ENCODE data around the gene CYP3A4.
"Not testable (repeated sequence)": the region's sequence is repeated elsewhere in the genome, so short reads cannot be mapped to it uniquely, and the experiment has no call there.

The CYP3A4 gene

GRCh38 chr7:99786726-99787335 lies 2.8 kb upstream of the CYP3A4 start:
- H2AK5ac ChIP-seq (ENCODE audit: low read length) = no peak overlapping the region
- H4K8ac ChIP-seq (ENCODE audit: low read depth, low read length) = no peak overlapping the region
- no peaks in the 10 kb centered on the region for H3K4me1 ChIP-seq (ENCODE audit: control insufficient read depth, low read depth, low read length)
- no peaks in the 10 kb centered on the region for H3K36me3 ChIP-seq (ENCODE audit: control insufficient read depth, insufficient read depth, low read length)
- no CpG with 5 or more reads among the region's 3 CpGs for WGBS (ENCODE audit: extremely low coverage, insufficient coverage, low lambda C conversion rate)
- no peak overlapping the region for H3K4me3 ChIP-seq (ENCODE audit: low read length)
- H3K56ac ChIP-seq (ENCODE audit: low read length) = no peak overlapping the region
- no peak for DNase-seq
- H3K79me2 ChIP-seq (ENCODE audit: control insufficient read depth, insufficient read depth, low read length) = no peaks in the 10 kb centered on the region
- no peak overlapping the region for H4K5ac ChIP-seq (ENCODE audit: low read length)
- no peak overlapping the region for H3K4me2 ChIP-seq (ENCODE audit: low read length)
- H2BK15ac ChIP-seq (replicated peaks; ENCODE audit: low read depth) = no peak overlapping the region
- no peak overlapping the region for H2BK5ac ChIP-seq (ENCODE audit: low read length)
- no peak overlapping the region for H2BK120ac ChIP-seq (ENCODE audit: low read depth, low read length)
- no peak overlapping the region for H3K9ac ChIP-seq (ENCODE audit: low read length)
- no peaks in the 10 kb centered on the region for H3K79me1 ChIP-seq (ENCODE audit: low read length)
- no peak overlapping the region for H3K23ac ChIP-seq (ENCODE audit: low read length)
- no peaks in the 10 kb centered on the region for H3K27me3 ChIP-seq (ENCODE audit: insufficient read depth, low read length, poor library complexity)
- H3K27ac ChIP-seq (ENCODE audit: low read depth, low read length) = no peak overlapping the region
- no peak overlapping the region for H3K4ac ChIP-seq (ENCODE audit: low read depth, low read length)
- no peak overlapping the region for H3K18ac ChIP-seq (ENCODE audit: low read length)

DNA sequence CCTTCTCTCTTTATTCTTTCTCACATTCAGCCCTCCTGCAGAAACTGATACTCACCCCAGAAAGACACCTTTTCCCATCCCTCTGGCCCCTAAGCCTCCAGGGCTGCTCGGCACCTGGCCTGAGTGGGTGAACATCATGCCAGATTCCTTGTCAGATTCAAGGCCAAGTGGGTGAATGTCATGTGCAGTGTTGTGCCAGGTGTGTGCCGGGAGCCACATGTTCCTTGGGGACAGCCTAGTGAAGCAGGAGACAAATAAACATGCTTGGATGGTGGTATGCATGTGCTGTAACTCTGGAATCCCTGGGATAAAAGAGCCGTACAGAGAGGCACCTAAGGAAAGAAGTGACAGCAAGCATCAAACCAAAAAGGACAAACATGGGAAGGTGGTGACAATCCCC lies 1.7 kb upstream of the CYP3A4 start:
- not testable (repeated sequence) for H3K9ac ChIP-seq (ENCODE audit: low read length); H3K27me3 ChIP-seq (ENCODE audit: insufficient read depth, low read length, poor library complexity); H2AK5ac ChIP-seq (ENCODE audit: low read length); H3K79me1 ChIP-seq (ENCODE audit: low read length); H3K4me1 ChIP-seq (ENCODE audit: control insufficient read depth, low read depth, low read length); H3K4me3 ChIP-seq (ENCODE audit: low read length); H4K5ac ChIP-seq (ENCODE audit: low read length); H2BK5ac ChIP-seq (ENCODE audit: low read length); H3K23ac ChIP-seq (ENCODE audit: low read length); H3K4ac ChIP-seq (ENCODE audit: low read depth, low read length); H3K36me3 ChIP-seq (ENCODE audit: control insufficient read depth, insufficient read depth, low read length); H3K79me2 ChIP-seq (ENCODE audit: control insufficient read depth, insufficient read depth, low read length); H3K27ac ChIP-seq (ENCODE audit: low read depth, low read length); H2BK120ac ChIP-seq (ENCODE audit: low read depth, low read length); H2BK15ac ChIP-seq (replicated peaks; ENCODE audit: low read depth); H3K4me2 ChIP-seq (ENCODE audit: low read length); DNase-seq; H3K18ac ChIP-seq (ENCODE audit: low read length); H3K56ac ChIP-seq (ENCODE audit: low read length); H4K8ac ChIP-seq (ENCODE audit: low read depth, low read length)
- WGBS (ENCODE audit: extremely low coverage, insufficient coverage, low lambda C conversion rate) = no CpG with 5 or more reads among the region's 3 CpGs

- Histone ChIP-seq H3K79me1 (ENCODE audit: low read length) (no peaks in the 10 kb centered on the region), H3K4me3 (ENCODE audit: low read length) (no peak overlapping the region), H3K23ac (ENCODE audit: low read length) (no peak overlapping the region), H3K79me2 (ENCODE audit: control insufficient read depth, insufficient read depth, low read length) (no peaks in the 10 kb centered on the region), H3K4me2 (ENCODE audit: low read length) (no peak overlapping the region), H3K36me3 (ENCODE audit: control insufficient read depth, insufficient read depth, low read length) (no peaks in the 10 kb centered on the region), H3K56ac (ENCODE audit: low read length) (no peak overlapping the region), H3K4me1 (ENCODE audit: control insufficient read depth, low read depth, low read length) (no peaks in the 10 kb centered on the region), H3K27me3 (ENCODE audit: insufficient read depth, low read length, poor library complexity) (no peaks in the 10 kb centered on the region), H2BK5ac (ENCODE audit: low read length) (no peak overlapping the region), H2BK15ac (replicated peaks; ENCODE audit: low read depth) (no peak overlapping the region), H4K5ac (ENCODE audit: low read length) (no peak overlapping the region), H3K4ac (ENCODE audit: low read depth, low read length) (no peak overlapping the region), H3K9ac (ENCODE audit: low read length) (no peak overlapping the region), H3K27ac (ENCODE audit: low read depth, low read length) (no peak overlapping the region), H2BK120ac (ENCODE audit: low read depth, low read length) (no peak overlapping the region), H2AK5ac (ENCODE audit: low read length) (no peak overlapping the region), H4K8ac (ENCODE audit: low read depth, low read length) (no peak overlapping the region), H3K18ac (ENCODE audit: low read length) (no peak overlapping the region)
- no peak for DNase-seq
- 100% methylated on average over 1 of the region's 5 CpGs for WGBS (ENCODE audit: extremely low coverage, insufficient coverage, low lambda C conversion rate)
Measured at GRCh38 chr7:99782012-99782953, 1.7 kb downstream of the CYP3A4 start.

GRCh38 chr7:99780588-99780987 lies 3.4 kb downstream of the CYP3A4 start:
- no peak overlapping the region for H3K9ac ChIP-seq (ENCODE audit: low read length)
- no peaks in the 10 kb centered on the region for H3K27me3 ChIP-seq (ENCODE audit: insufficient read depth, low read length, poor library complexity)
- no peak overlapping the region for H3K4me3 ChIP-seq (ENCODE audit: low read length)
- no peak overlapping the region for H2AK5ac ChIP-seq (ENCODE audit: low read length)
- no peak overlapping the region for H3K23ac ChIP-seq (ENCODE audit: low read length)
- no peak overlapping the region for H3K4me2 ChIP-seq (ENCODE audit: low read length)
- H3K4me1 ChIP-seq (ENCODE audit: control insufficient read depth, low read depth, low read length) = no peaks in the 10 kb centered on the region
- H3K36me3 ChIP-seq (ENCODE audit: control insufficient read depth, insufficient read depth, low read length) = no peaks in the 10 kb centered on the region
- H3K18ac ChIP-seq (ENCODE audit: low read length) = no peak overlapping the region
- no peak overlapping the region for H4K8ac ChIP-seq (ENCODE audit: low read depth, low read length)
- no peak overlapping the region for H4K5ac ChIP-seq (ENCODE audit: low read length)
- no CpG with 5 or more reads among the region's 1 CpG for WGBS (ENCODE audit: extremely low coverage, insufficient coverage, low lambda C conversion rate)
- no peaks in the 10 kb centered on the region for H3K79me1 ChIP-seq (ENCODE audit: low read length)
- no peak overlapping the region for H3K4ac ChIP-seq (ENCODE audit: low read depth, low read length)
- H2BK120ac ChIP-seq (ENCODE audit: low read depth, low read length) = no peak overlapping the region
- no peak overlapping the region for H3K56ac ChIP-seq (ENCODE audit: low read length)
- no peak for DNase-seq
- no peak overlapping the region for H2BK15ac ChIP-seq (replicated peaks; ENCODE audit: low read depth)
- H3K79me2 ChIP-seq (ENCODE audit: control insufficient read depth, insufficient read depth, low read length) = no peaks in the 10 kb centered on the region
- no peak overlapping the region for H2BK5ac ChIP-seq (ENCODE audit: low read length)
- no peak overlapping the region for H3K27ac ChIP-seq (ENCODE audit: low read depth, low read length)

GRCh38 chr7:99779949-99780348 lies 4.0 kb downstream of the CYP3A4 start:
- no peak overlapping the region for H3K4me2 ChIP-seq (ENCODE audit: low read length)
- no peaks in the 10 kb centered on the region for H3K4me1 ChIP-seq (ENCODE audit: control insufficient read depth, low read depth, low read length)
- H3K9ac ChIP-seq (ENCODE audit: low read length) = no peak overlapping the region
- no peaks in the 10 kb centered on the region for H3K27me3 ChIP-seq (ENCODE audit: insufficient read depth, low read length, poor library complexity)
- no peak overlapping the region for H2BK5ac ChIP-seq (ENCODE audit: low read length)
- no peaks in the 10 kb centered on the region for H3K79me1 ChIP-seq (ENCODE audit: low read length)
- H3K18ac ChIP-seq (ENCODE audit: low read length) = no peak overlapping the region
- no peak overlapping the region for H3K27ac ChIP-seq (ENCODE audit: low read depth, low read length)
- no peak overlapping the region for H2AK5ac ChIP-seq (ENCODE audit: low read length)
- no peak overlapping the region for H3K56ac ChIP-seq (ENCODE audit: low read length)
- no CpG with 5 or more reads among the region's 3 CpGs for WGBS (ENCODE audit: extremely low coverage, insufficient coverage, low lambda C conversion rate)
- no peak overlapping the region for H4K8ac ChIP-seq (ENCODE audit: low read depth, low read length)
- H3K23ac ChIP-seq (ENCODE audit: low read length) = no peak overlapping the region
- no peak overlapping the region for H3K4me3 ChIP-seq (ENCODE audit: low read length)
- DNase-seq = no peak
- no peak overlapping the region for H4K5ac ChIP-seq (ENCODE audit: low read length)
- no peaks in the 10 kb centered on the region for H3K36me3 ChIP-seq (ENCODE audit: control insufficient read depth, insufficient read depth, low read length)
- H2BK15ac ChIP-seq (replicated peaks; ENCODE audit: low read depth) = no peak overlapping the region
- no peaks in the 10 kb centered on the region for H3K79me2 ChIP-seq (ENCODE audit: control insufficient read depth, insufficient read depth, low read length)
- H3K4ac ChIP-seq (ENCODE audit: low read depth, low read length) = no peak overlapping the region
- no peak overlapping the region for H2BK120ac ChIP-seq (ENCODE audit: low read depth, low read length)
